ENCODE results near the gene TSPAN2. TPM values are rescaled to one million over a fixed set of nuclear protein-coding genes. Genes with fewer than 3 reads are reported as not detected.

The TSPAN2 gene
- polyA plus RNA-seq, 3 donors, result 3.5 to 20.6 (median 16.7) TPM

- H3K27me3 ChIP-seq (ENCODE audit: control insufficient read depth in 2 of 2, insufficient read depth in 2 of 2, low read length in 2 of 2), result no peaks in the 10 kb centered on the region
- no peak overlapping the region for H3K27ac ChIP-seq (ENCODE audit: low read depth in 1 of 2, low read length in 2 of 2)
- peaks cover 41% of the 10 kb centered on the region for H3K4me1 Mint-ChIP-seq
- 80% methylated on average over 7 of the region's 9 CpGs for WGBS (ENCODE audit: insufficient coverage)
- no peak overlapping the region for H3K9ac ChIP-seq (ENCODE audit: insufficient read depth, low read length, poor library complexity, severe bottlenecking)
- TF ChIP-seq CTCF (IDR thresholded peaks at IDR 0.05), result no peak
- peaks cover 0 to 11% (median 7%) of the 10 kb centered on the region in 3 donors for H3K27me3 Mint-ChIP-seq (ENCODE audit: low read depth in 3 of 3)
- no peak overlapping the region for H2AFZ ChIP-seq (ENCODE audit: insufficient read depth, low read depth, low read length, poor library complexity, severe bottlenecking)
- H3K4me1 ChIP-seq (ENCODE audit: control insufficient read depth in 1 of 2, insufficient read depth in 2 of 2, low read length in 2 of 2), result peaks cover 22 to 27% of the 10 kb centered on the region in 2 donors
- intact Hi-C loops (cut with micrococcal nuclease), result no loop called here
- no peaks in the 10 kb centered on the region for H3K9me3 Mint-ChIP-seq
- no peak overlapping the region for H3K27ac Mint-ChIP-seq
- no peak overlapping the region for H3K4me3 ChIP-seq (replicated peaks in 1 of 3; ENCODE audit: low read depth in 2 of 3, low read length in 3 of 3)
- peaks cover 0 to 2% of the 10 kb centered on the region in 2 donors for H3K36me3 Mint-ChIP-seq
- H3K36me3 ChIP-seq (replicated peaks in 1 of 2; ENCODE audit: control insufficient read depth in 1 of 2, insufficient read depth in 2 of 2, low read length in 2 of 2), result no peaks in the 10 kb centered on the region
- H3K4me3 Mint-ChIP-seq, result no peak overlapping the region
- DNase-seq, result no peak
- no peaks in the 10 kb centered on the region for H3K9me3 ChIP-seq (replicated peaks in 1 of 2; ENCODE audit: control insufficient read depth in 1 of 2, insufficient read depth in 1 of 2, low read length in 2 of 2)
- no peaks in the 10 kb centered on the region for H4K20me1 ChIP-seq (ENCODE audit: insufficient read depth, low read length)
- peaks cover 8% of the 10 kb centered on the region for H3K79me2 ChIP-seq (ENCODE audit: insufficient read depth, low read length)
- no peak overlapping the region for H3K4me2 ChIP-seq (replicated peaks; ENCODE audit: extremely low read depth, low read length, poor library complexity, severe bottlenecking)
Measured at GRCh38 chr1:115086176-115086830, 3.0 kb downstream of the TSPAN2 start.

- Histone ChIP-seq H4K20me1 (ENCODE audit: insufficient read depth, low read length) (no peaks in the 10 kb centered on the region), H3K27me3 (ENCODE audit: control insufficient read depth in 2 of 2, insufficient read depth in 2 of 2, low read length in 2 of 2) (no peaks in the 10 kb centered on the region), H3K79me2 (ENCODE audit: insufficient read depth, low read length) (peaks cover 8% of the 10 kb centered on the region), H3K27ac (ENCODE audit: low read depth in 1 of 2, low read length in 2 of 2) (no peak overlapping the region), H3K4me2 (replicated peaks; ENCODE audit: extremely low read depth, low read length, poor library complexity, severe bottlenecking) (no peak overlapping the region), H3K9ac (ENCODE audit: insufficient read depth, low read length, poor library complexity, severe bottlenecking) (no peak overlapping the region), H3K4me3 (replicated peaks in 1 of 3; ENCODE audit: low read depth in 2 of 3, low read length in 3 of 3) (no peak overlapping the region), H3K36me3 (replicated peaks in 1 of 2; ENCODE audit: control insufficient read depth in 1 of 2, insufficient read depth in 2 of 2, low read length in 2 of 2) (no peaks in the 10 kb centered on the region), H3K4me1 (ENCODE audit: control insufficient read depth in 1 of 2, insufficient read depth in 2 of 2, low read length in 2 of 2) (peaks cover 13 to 14% of the 10 kb centered on the region in 2 donors), H2AFZ (ENCODE audit: insufficient read depth, low read depth, low read length, poor library complexity, severe bottlenecking) (no peak overlapping the region), H3K9me3 (replicated peaks in 1 of 2; ENCODE audit: control insufficient read depth in 1 of 2, insufficient read depth in 1 of 2, low read length in 2 of 2) (no peaks in the 10 kb centered on the region)
- H3K4me3 Mint-ChIP-seq, result no peak overlapping the region
- 59% methylated on average over 4 of the region's 9 CpGs for WGBS (ENCODE audit: insufficient coverage)
- no peak for DNase-seq
- TF ChIP-seq CTCF (IDR thresholded peaks at IDR 0.05), result no peak
- peaks cover 2 to 4% of the 10 kb centered on the region in 2 donors for H3K36me3 Mint-ChIP-seq
- no peak overlapping the region for H3K27ac Mint-ChIP-seq
- intact Hi-C loops (cut with micrococcal nuclease), result no loop called here
- peaks cover 28% of the 10 kb centered on the region for H3K4me1 Mint-ChIP-seq
- no peaks in the 10 kb centered on the region for H3K9me3 Mint-ChIP-seq
- peaks cover 0 to 9% (median 7%) of the 10 kb centered on the region in 3 donors for H3K27me3 Mint-ChIP-seq (ENCODE audit: low read depth in 3 of 3)
Measured at GRCh38 chr1:115084902-115085511, 4.3 kb downstream of the TSPAN2 start.

All from CD14-positive monocyte (primary cell).